Measurements from ENCODE around the gene BMS1. TPM values are rescaled to one million over a fixed set of nuclear protein-coding genes. Genes with fewer than 3 reads are reported as not detected.
"Not testable (repeated sequence)": the region's sequence is repeated elsewhere in the genome, so short reads cannot be mapped to it uniquely, and the experiment has no call there.

The BMS1 gene
- total RNA-seq, 3 donors from 2014 or later, result 11.0 to 14.5 (median 12.4) TPM

DNA sequence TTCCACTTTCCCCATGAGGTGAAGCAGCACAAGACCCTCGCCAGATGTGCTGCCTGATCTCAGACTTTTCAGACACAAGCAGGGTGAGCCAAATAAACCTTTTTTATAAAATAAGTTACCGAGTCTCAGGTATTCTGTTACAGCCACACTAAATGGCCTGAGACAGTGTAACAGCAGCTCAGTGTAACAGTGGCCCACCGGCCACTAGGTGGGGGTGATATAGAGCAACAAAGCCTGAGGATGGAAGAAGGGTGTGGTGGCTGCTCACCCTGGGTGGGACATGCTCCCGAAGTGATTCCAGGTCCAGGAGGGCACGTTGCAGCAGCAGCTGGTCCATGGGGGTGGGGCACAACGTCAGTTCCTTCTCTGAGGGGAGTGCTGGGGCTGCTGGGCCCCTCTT lies 44.6 kb downstream of the BMS1 start:
- Histone ChIP-seq H3K36me3 (ENCODE audit: low read depth) (peaks cover 8% of the 10 kb centered on the region), H3K4me3 (no peak overlapping the region), H3K4me1 (ENCODE audit: low read depth) (no peaks in the 10 kb centered on the region), H3K9me3 (no peaks in the 10 kb centered on the region)
- DNase-seq (no peak), ATAC-seq (no peak)
- intact Hi-C loops (cut with DNase I, micrococcal nuclease), result no loop called here
- TF ChIP-seq, protein P1, sequence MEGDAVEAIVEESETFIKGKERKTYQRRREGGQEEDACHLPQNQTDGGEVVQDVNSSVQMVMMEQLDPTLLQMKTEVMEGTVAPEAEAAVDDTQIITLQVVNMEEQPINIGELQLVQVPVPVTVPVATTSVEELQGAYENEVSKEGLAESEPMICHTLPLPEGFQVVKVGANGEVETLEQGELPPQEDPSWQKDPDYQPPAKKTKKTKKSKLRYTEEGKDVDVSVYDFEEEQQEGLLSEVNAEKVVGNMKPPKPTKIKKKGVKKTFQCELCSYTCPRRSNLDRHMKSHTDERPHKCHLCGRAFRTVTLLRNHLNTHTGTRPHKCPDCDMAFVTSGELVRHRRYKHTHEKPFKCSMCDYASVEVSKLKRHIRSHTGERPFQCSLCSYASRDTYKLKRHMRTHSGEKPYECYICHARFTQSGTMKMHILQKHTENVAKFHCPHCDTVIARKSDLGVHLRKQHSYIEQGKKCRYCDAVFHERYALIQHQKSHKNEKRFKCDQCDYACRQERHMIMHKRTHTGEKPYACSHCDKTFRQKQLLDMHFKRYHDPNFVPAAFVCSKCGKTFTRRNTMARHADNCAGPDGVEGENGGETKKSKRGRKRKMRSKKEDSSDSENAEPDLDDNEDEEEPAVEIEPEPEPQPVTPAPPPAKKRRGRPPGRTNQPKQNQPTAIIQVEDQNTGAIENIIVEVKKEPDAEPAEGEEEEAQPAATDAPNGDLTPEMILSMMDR (IDR thresholded peaks at IDR 0.05), result no peak

GRCh38 chr10:42828391-42828790 lies 45.8 kb downstream of the BMS1 start:
- H3K36me3 ChIP-seq (ENCODE audit: low read depth); H3K4me1 ChIP-seq (ENCODE audit: low read depth); H3K9me3 ChIP-seq; ATAC-seq; intact Hi-C loops (cut with DNase I, micrococcal nuclease); H3K4me3 ChIP-seq; DNase-seq: not testable (repeated sequence)

DNA sequence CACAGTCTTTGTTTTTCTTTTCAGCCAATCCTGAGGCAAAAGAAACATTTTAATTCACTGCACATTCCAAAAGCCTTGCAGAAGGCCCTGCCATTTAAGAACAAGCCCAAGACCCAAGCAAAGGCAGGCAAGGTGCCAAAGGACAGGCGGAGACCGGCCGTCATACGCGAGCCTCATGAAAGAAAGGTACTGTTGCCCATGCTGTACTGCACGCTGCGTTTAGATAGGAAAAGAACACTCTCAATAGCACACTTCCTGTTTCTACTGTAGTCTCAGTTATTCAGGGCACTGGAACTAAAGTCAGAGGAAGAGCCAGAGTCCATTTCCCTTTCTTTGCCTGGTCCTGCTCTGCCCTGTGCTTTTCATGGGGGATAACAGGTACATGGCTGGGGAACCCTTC lies 47.6 kb downstream of the BMS1 start:
- no peak for DNase-seq
- H3K36me3 ChIP-seq (ENCODE audit: low read depth), result no peaks in the 10 kb centered on the region
- no peaks in the 10 kb centered on the region for H3K9me3 ChIP-seq
- no peaks in the 10 kb centered on the region for H3K4me1 ChIP-seq (ENCODE audit: low read depth)
- intact Hi-C loops (cut with DNase I, micrococcal nuclease), result no loop called here
- H3K4me3 ChIP-seq, result no peak overlapping the region
- TF ChIP-seq, protein P1 (IDR thresholded peaks at IDR 0.05), result no peak
- ATAC-seq, result no peak

DNA sequence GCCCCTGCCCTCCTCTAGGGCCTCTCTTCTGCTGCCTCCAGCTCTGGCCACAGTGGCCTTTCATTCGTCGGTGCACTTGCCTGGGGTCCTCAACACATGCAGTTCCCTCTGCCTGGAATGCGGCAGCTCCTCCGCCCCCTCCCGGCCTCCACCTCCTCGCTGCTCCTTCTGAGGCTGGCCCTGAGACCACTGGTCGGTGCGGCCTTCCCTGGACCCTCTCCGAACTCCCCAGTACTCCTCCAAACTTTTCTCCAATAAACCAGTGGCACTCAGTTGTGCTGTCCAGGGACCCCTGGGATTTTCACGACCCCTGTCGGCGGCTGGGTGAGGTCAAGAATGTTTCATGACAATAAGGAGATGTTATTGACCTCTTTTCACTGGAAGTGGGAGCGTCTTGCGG lies 53.5 kb downstream of the BMS1 start:
- Histone ChIP-seq H3K4me3 (no peak overlapping the region), H3K4me1 (ENCODE audit: low read depth) (no peaks in the 10 kb centered on the region), H3K9me3 (no peaks in the 10 kb centered on the region), H3K36me3 (ENCODE audit: low read depth) (no peaks in the 10 kb centered on the region)
- intact Hi-C loops (cut with DNase I, micrococcal nuclease), result no loop called here
- DNase-seq, result no peak
- ATAC-seq, result no peak
- TF ChIP-seq, protein P1 (IDR thresholded peaks at IDR 0.05), result no peak

DNA sequence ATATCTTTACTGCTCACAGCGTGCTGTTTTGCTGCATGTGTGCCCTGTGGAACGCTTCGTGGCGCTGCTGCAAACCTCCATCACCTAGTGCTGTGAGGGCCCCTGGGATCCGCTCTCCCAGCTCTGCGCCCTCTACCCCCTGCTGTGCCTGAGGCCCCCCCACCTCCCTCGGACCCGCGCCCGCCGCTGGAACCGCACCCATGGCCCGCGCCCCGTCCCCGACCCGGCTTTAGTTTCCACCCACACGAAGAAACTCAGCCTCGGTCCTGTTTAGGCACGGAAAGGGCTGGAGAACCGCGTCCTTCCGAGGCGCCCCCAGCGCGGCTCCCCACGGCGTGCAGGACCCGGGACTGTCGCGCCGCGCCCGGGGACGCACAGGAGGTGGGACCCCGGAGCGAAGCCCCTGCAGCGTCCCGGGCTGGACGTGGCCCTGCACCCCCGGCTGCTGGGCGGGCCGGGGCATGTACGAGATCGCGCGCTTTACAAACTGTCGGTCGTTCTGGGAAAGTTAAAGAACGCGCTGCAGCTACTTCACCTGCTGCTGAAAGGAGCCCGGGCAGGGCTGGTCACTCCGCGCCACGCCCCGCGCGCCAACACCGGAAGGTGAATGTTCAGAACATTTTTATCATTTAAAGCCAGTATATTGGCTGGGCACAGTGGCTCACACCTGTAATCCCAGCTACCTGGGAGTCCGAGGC lies 54.3 kb downstream of the BMS1 start:
- DNase-seq (peak in 2 of 3 donors; percentile 28 to 37), ATAC-seq (peak; percentile 44)
- Histone ChIP-seq H3K36me3 (ENCODE audit: low read depth) (no peaks in the 10 kb centered on the region), H3K4me1 (ENCODE audit: low read depth) (no peaks in the 10 kb centered on the region), H3K9me3 (no peaks in the 10 kb centered on the region), H3K4me3 (no peak overlapping the region)
- TF ChIP-seq, protein P1 (IDR thresholded peaks at IDR 0.05), result no peak
- intact Hi-C loops (cut with DNase I, micrococcal nuclease), result no loop called here

GRCh38 chr10:42844810-42845209 lies 62.2 kb downstream of the BMS1 start:
- ATAC-seq, result not testable (repeated sequence)

DNA sequence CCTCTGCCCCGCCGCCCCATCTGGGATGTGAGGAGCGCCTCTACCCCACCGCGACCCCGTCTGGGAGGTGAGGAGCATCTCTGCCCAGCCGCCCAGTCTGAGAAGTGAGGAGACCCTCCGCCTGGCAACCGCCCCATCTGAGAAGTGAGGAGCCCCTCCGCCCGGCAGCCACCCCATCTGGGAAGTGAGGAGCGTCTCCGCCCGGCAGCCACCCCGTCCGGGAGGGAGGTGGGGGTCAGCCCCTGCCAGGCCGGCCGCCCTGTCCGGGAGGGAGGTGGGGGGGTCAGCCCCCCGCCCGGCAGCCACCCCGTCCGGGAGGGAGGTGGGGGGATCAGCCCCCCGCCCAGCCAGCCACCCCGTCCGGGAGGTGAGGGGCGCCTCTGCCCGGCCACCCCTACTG lies 64.7 kb downstream of the BMS1 start:
- intact Hi-C loops (cut with DNase I, micrococcal nuclease); ATAC-seq; H3K4me3 ChIP-seq; H3K36me3 ChIP-seq (ENCODE audit: low read depth); DNase-seq; H3K4me1 ChIP-seq (ENCODE audit: low read depth); H3K9me3 ChIP-seq: not testable (repeated sequence)

More at GRCh38 chr10:42844810-42845209, 62.2 kb downstream of the BMS1 start:
- H3K4me1 ChIP-seq (ENCODE audit: low read depth); H3K36me3 ChIP-seq (ENCODE audit: low read depth); DNase-seq; intact Hi-C loops (cut with DNase I, micrococcal nuclease); H3K9me3 ChIP-seq; H3K4me3 ChIP-seq: not testable (repeated sequence)
